Neural progenitor cell (in vitro differentiated cells): ENCODE results near the gene SHD.
"Not testable (repeated sequence)": the region's sequence is repeated elsewhere in the genome, so short reads cannot be mapped to it uniquely, and the experiment has no call there.

Experiments
- EZH2 ChIP-seq: fragments of 200-600 bp; sonication (generic); IDR thresholded peaks from 2 replicates; pipeline ENCODE4 v1.6.1; 2017; ENCODE audit warnings: antibody characterized with exemption, mild to moderate bottlenecking, moderate library complexity
- TF ChIP-seq, protein P1 (sequence below): fragments of 200-600 bp; sonication (generic); IDR thresholded peaks from 2 replicates; pipeline ENCODE4 v1.5.1; 2017; ENCODE audit warnings: antibody characterized with exemption, mild to moderate bottlenecking

DNA sequence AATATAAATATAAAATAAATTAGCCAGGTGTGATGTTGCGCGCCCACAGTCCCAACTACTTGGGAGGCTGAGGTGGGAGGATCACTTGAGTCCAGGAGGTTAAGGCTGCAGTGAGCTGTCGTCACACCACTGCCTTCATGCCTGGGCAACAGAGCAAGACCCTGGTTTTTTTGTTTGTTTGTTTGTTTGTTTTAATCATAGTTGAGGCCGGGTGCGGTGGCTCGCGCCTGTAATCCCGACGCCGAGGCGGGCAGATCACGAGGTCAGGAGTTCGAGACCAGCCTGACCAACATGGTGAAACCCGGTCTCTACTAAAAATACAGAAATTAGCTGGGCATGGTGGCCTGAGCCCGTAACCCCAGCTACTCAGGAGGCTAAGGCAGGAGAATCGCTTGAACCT, 41.6 kb upstream of the SHD start:
- TF ChIP-seq, protein P1, sequence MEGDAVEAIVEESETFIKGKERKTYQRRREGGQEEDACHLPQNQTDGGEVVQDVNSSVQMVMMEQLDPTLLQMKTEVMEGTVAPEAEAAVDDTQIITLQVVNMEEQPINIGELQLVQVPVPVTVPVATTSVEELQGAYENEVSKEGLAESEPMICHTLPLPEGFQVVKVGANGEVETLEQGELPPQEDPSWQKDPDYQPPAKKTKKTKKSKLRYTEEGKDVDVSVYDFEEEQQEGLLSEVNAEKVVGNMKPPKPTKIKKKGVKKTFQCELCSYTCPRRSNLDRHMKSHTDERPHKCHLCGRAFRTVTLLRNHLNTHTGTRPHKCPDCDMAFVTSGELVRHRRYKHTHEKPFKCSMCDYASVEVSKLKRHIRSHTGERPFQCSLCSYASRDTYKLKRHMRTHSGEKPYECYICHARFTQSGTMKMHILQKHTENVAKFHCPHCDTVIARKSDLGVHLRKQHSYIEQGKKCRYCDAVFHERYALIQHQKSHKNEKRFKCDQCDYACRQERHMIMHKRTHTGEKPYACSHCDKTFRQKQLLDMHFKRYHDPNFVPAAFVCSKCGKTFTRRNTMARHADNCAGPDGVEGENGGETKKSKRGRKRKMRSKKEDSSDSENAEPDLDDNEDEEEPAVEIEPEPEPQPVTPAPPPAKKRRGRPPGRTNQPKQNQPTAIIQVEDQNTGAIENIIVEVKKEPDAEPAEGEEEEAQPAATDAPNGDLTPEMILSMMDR, result not testable (repeated sequence)
- TF ChIP-seq EZH2, result not testable (repeated sequence)
